ENCODE measurements around the gene SMPDL3B. TPM values are rescaled to one million over a fixed set of nuclear protein-coding genes. Genes with fewer than 3 reads are reported as not detected.

The SMPDL3B gene
- total RNA-seq, 2 donors from 2014 or later: 0.41 to 1.5 TPM

GRCh38 chr1:27967106-27967883 is 32.5 kb downstream of the SMPDL3B start:
- Mint-ChIP-seq H3K36me3 (ENCODE audit: insufficient read depth in 2 of 2) (peaks cover 0 to 1% of the 10 kb centered on the region in 2 donors), H3K27me3 (ENCODE audit: low read depth) (no peaks in the 10 kb centered on the region), H3K27ac (peak overlapping the region; percentile 96)

GRCh38 chr1:27967884-27968466 is 33.2 kb downstream of the SMPDL3B start:
- Mint-ChIP-seq H3K4me3 (peak overlapping the region in 1 of 2 donors; percentile 57), H3K9me3 (no peaks in the 10 kb centered on the region), H3K4me1 (ENCODE audit: low read depth) (peaks cover 34% of the 10 kb centered on the region), H3K27me3 (ENCODE audit: low read depth) (no peaks in the 10 kb centered on the region), H3K36me3 (ENCODE audit: insufficient read depth in 2 of 2) (peaks cover 0 to 1% of the 10 kb centered on the region in 2 donors), H3K27ac (peak overlapping the region; percentile 96)
- peak; percentile 36 to 68 for ATAC-seq (replicated peaks in 1 of 2)
- no peak for DNase-seq

More at GRCh38 chr1:27967106-27967883, 32.5 kb downstream of the SMPDL3B start:
- Mint-ChIP-seq H3K9me3 (no peaks in the 10 kb centered on the region), H3K4me3 (peak overlapping the region in 1 of 2 donors; percentile 57), H3K4me1 (ENCODE audit: low read depth) (peaks cover 34% of the 10 kb centered on the region)
- DNase-seq (no peak), ATAC-seq (replicated peaks in 1 of 2) (no peak)

GRCh38 chr1:27968692-27969091 is 33.9 kb downstream of the SMPDL3B start:
- DNase-seq: peak in 1 of 2 donors; percentile 36
- Mint-ChIP-seq H3K4me3 (peak overlapping the region in 1 of 2 donors; percentile 57), H3K27me3 (ENCODE audit: low read depth) (no peaks in the 10 kb centered on the region), H3K36me3 (ENCODE audit: insufficient read depth in 2 of 2) (peaks cover 0 to 1% of the 10 kb centered on the region in 2 donors), H3K27ac (peak overlapping the region; percentile 96), H3K4me1 (ENCODE audit: low read depth) (peaks cover 34% of the 10 kb centered on the region), H3K9me3 (no peaks in the 10 kb centered on the region)
- peak; percentile 30 to 69 for ATAC-seq (replicated peaks in 1 of 2)

GRCh38 chr1:27970401-27970800 is 35.6 kb downstream of the SMPDL3B start:
- Mint-ChIP-seq H3K4me3 (no peak overlapping the region), H3K27me3 (ENCODE audit: low read depth) (no peaks in the 10 kb centered on the region), H3K27ac (peak overlapping the region; percentile 61), H3K4me1 (ENCODE audit: low read depth) (peaks cover 34% of the 10 kb centered on the region), H3K36me3 (ENCODE audit: insufficient read depth in 2 of 2) (peaks cover 0 to 1% of the 10 kb centered on the region in 2 donors), H3K9me3 (no peaks in the 10 kb centered on the region)
- DNase-seq (no peak), ATAC-seq (replicated peaks in 1 of 2) (no peak)

- Mint-ChIP-seq H3K4me1 (ENCODE audit: low read depth) (peaks cover 34% of the 10 kb centered on the region), H3K36me3 (ENCODE audit: insufficient read depth in 2 of 2) (peaks cover 0 to 1% of the 10 kb centered on the region in 2 donors)
Observed at GRCh38 chr1:27971674-27972073, 36.9 kb downstream of the SMPDL3B start.

GRCh38 chr1:27972141-27972540 is 37.3 kb downstream of the SMPDL3B start:
- peaks cover 1 to 2% of the 10 kb centered on the region in 2 donors for H3K36me3 Mint-ChIP-seq (ENCODE audit: insufficient read depth in 2 of 2)
- DNase-seq (no peak), ATAC-seq (replicated peaks in 1 of 2) (no peak)
- no peaks in the 10 kb centered on the region for H3K9me3 Mint-ChIP-seq
- no peaks in the 10 kb centered on the region for H3K27me3 Mint-ChIP-seq (ENCODE audit: low read depth)
- no peak overlapping the region for H3K27ac Mint-ChIP-seq
- H3K4me3 Mint-ChIP-seq: no peak overlapping the region
- peaks cover 34% of the 10 kb centered on the region for H3K4me1 Mint-ChIP-seq (ENCODE audit: low read depth)

More at GRCh38 chr1:27971674-27972073, 36.9 kb downstream of the SMPDL3B start:
- H3K4me3 Mint-ChIP-seq: no peak overlapping the region
- no peaks in the 10 kb centered on the region for H3K9me3 Mint-ChIP-seq
- H3K27ac Mint-ChIP-seq: no peak overlapping the region
- ATAC-seq (replicated peaks in 1 of 2) (no peak), DNase-seq (no peak)
- H3K27me3 Mint-ChIP-seq (ENCODE audit: low read depth): no peaks in the 10 kb centered on the region

- Mint-ChIP-seq H3K36me3 (ENCODE audit: insufficient read depth in 2 of 2) (peaks cover 0 to 3% of the 10 kb centered on the region in 2 donors), H3K27ac (peak overlapping the region; percentile 14), H3K4me1 (ENCODE audit: low read depth) (peaks cover 19% of the 10 kb centered on the region), H3K4me3 (no peak overlapping the region), H3K27me3 (ENCODE audit: low read depth) (no peaks in the 10 kb centered on the region), H3K9me3 (no peaks in the 10 kb centered on the region)
- no peak for DNase-seq
- no peak for ATAC-seq (replicated peaks in 1 of 2)
Observed at GRCh38 chr1:27973771-27974416, 39.1 kb downstream of the SMPDL3B start.

- Mint-ChIP-seq H3K27ac (no peak overlapping the region), H3K27me3 (ENCODE audit: low read depth) (no peaks in the 10 kb centered on the region), H3K36me3 (ENCODE audit: insufficient read depth in 2 of 2) (peaks cover 0 to 3% of the 10 kb centered on the region in 2 donors), H3K9me3 (no peaks in the 10 kb centered on the region), H3K4me1 (ENCODE audit: low read depth) (peaks cover 15% of the 10 kb centered on the region), H3K4me3 (no peak overlapping the region)
- DNase-seq (no peak), ATAC-seq (replicated peaks in 1 of 2) (no peak)
Observed at GRCh38 chr1:27974417-27974781, 39.6 kb downstream of the SMPDL3B start.

- Mint-ChIP-seq H3K9me3 (no peaks in the 10 kb centered on the region), H3K4me3 (no peak overlapping the region), H3K4me1 (ENCODE audit: low read depth) (no peaks in the 10 kb centered on the region), H3K27ac (no peak overlapping the region), H3K36me3 (ENCODE audit: insufficient read depth in 2 of 2) (peaks cover 0 to 3% of the 10 kb centered on the region in 2 donors), H3K27me3 (ENCODE audit: low read depth) (no peaks in the 10 kb centered on the region)
- DNase-seq (no peak), ATAC-seq (replicated peaks in 1 of 2) (peak; percentile 93 to 97)
Observed at GRCh38 chr1:27979151-27979858, 44.5 kb downstream of the SMPDL3B start.

GRCh38 chr1:27979859-27980201 is 45.0 kb downstream of the SMPDL3B start:
- Mint-ChIP-seq H3K4me1 (ENCODE audit: low read depth) (no peaks in the 10 kb centered on the region), H3K36me3 (ENCODE audit: insufficient read depth in 2 of 2) (peaks cover 0 to 3% of the 10 kb centered on the region in 2 donors), H3K9me3 (no peaks in the 10 kb centered on the region), H3K27me3 (ENCODE audit: low read depth) (no peaks in the 10 kb centered on the region), H3K4me3 (no peak overlapping the region), H3K27ac (no peak overlapping the region)
- DNase-seq (no peak), ATAC-seq (replicated peaks in 1 of 2) (peak; percentile 16 to 18)

- H3K4me3 Mint-ChIP-seq: no peak overlapping the region
- DNase-seq (no peak), ATAC-seq (replicated peaks in 1 of 2) (no peak)
- H3K36me3 Mint-ChIP-seq (ENCODE audit: insufficient read depth in 2 of 2): peaks cover 0 to 4% of the 10 kb centered on the region in 2 donors
- no peaks in the 10 kb centered on the region for H3K9me3 Mint-ChIP-seq
- H3K4me1 Mint-ChIP-seq (ENCODE audit: low read depth): no peaks in the 10 kb centered on the region
- no peak overlapping the region for H3K27ac Mint-ChIP-seq
- H3K27me3 Mint-ChIP-seq (ENCODE audit: low read depth): no peaks in the 10 kb centered on the region
Observed at GRCh38 chr1:27980216-27980845, 45.5 kb downstream of the SMPDL3B start.

- DNase-seq (no peak), ATAC-seq (replicated peaks in 1 of 2) (no peak)
- no peak overlapping the region for H3K27ac Mint-ChIP-seq
- H3K4me1 Mint-ChIP-seq (ENCODE audit: low read depth): no peaks in the 10 kb centered on the region
- H3K27me3 Mint-ChIP-seq (ENCODE audit: low read depth): no peaks in the 10 kb centered on the region
- H3K9me3 Mint-ChIP-seq: no peaks in the 10 kb centered on the region
- H3K4me3 Mint-ChIP-seq: no peak overlapping the region
- H3K36me3 Mint-ChIP-seq (ENCODE audit: insufficient read depth in 2 of 2): peaks cover 0 to 6% of the 10 kb centered on the region in 2 donors
Observed at GRCh38 chr1:27981145-27981544, 46.3 kb downstream of the SMPDL3B start.

Data from activated T-cell treated with anti-CD3 and anti-CD28 coated beads, Interleukin-2, amount 50 U/mL, for 72 hours (primary cell).